OCI-LY3 (cell line): ENCODE data around the gene FGGY.

ENCODE experiments used
- H2AFZ ChIP-seq: fragments of 200-600, 300-600 bp; shearing (Covaris generic); 2 replicates; pipeline ENCODE4 v1.6.0; 2014; ENCODE audit warnings: antibody characterized with exemption, low read depth, low read length
- H3K27ac ChIP-seq: fragments of 200-600, 300-600 bp; sonication (generic); 2 replicates; pipeline ENCODE4 v1.5.1; 2014; ENCODE audit warnings: mild to moderate bottlenecking, low read length, moderate library complexity, mixed read lengths
- H3K27me3 ChIP-seq: fragments of 200-600, 300-600 bp; sonication (generic); 2 replicates; pipeline ENCODE4 v1.6.1; 2014; ENCODE audit warnings: low read depth, low read length, mixed read lengths
- H3K36me3 ChIP-seq: fragments of 200-600, 300-600 bp; sonication (generic); replicated peaks from 2 replicates; pipeline ENCODE3; 2014; ENCODE audit warnings: low read depth, low read length, mixed read lengths
- H3K4me1 ChIP-seq: fragments of 300-600, 200-600 bp; sonication (generic); 2 replicates; pipeline ENCODE4 v1.6.1; 2014; ENCODE audit warnings: low read length, mixed read lengths
- H3K4me2 ChIP-seq: fragments of 200-600, 300-600 bp; sonication (generic); 2 replicates; pipeline ENCODE4 v1.6.1; 2014; ENCODE audit warnings: low read length, mixed read lengths
- H3K4me3 ChIP-seq: fragments of 300-600, 200-600 bp; sonication (generic); 2 replicates; pipeline ENCODE4 v1.5.1; 2014; ENCODE audit warnings: antibody characterized with exemption, mild to moderate bottlenecking, low read length, moderate library complexity
- H3K79me2 ChIP-seq: fragments of 300-600, 200-600 bp; shearing (Covaris generic); 2 replicates; pipeline ENCODE4 v1.6.1; 2014; ENCODE audit warnings: mild to moderate bottlenecking, low read length, mixed read lengths
- H3K9ac ChIP-seq: fragments of 300-600, 200-600 bp; shearing (Covaris generic); 2 replicates; pipeline ENCODE4 v1.6.0; 2014; ENCODE audit warnings: mild to moderate bottlenecking, low read length, moderate library complexity
- H3K9me3 ChIP-seq: fragments of 200-600, 300-600 bp; shearing (Covaris generic); 2 replicates; pipeline ENCODE4 v1.6.1; 2014; ENCODE audit warnings: low read length, mixed read lengths; ENCODE audit not compliant: insufficient read depth
- H4K20me1 ChIP-seq: fragments of 200-600, 300-600 bp; sonication (generic); 2 replicates; pipeline ENCODE4 v1.6.1; 2016; ENCODE audit warnings: low read length, mixed read lengths; ENCODE audit not compliant: insufficient read depth
- EZH2phosphoT487 ChIP-seq: fragments of 200-600 bp; shearing (Covaris generic); IDR thresholded peaks from 2 replicates; pipeline ENCODE4 v1.6.1; 2018; ENCODE audit warnings: antibody characterized with exemption, mixed run types, low read depth
- TF ChIP-seq, protein P1 (sequence below): fragments of 200-600, 300-600 bp; sonication (generic); IDR thresholded peaks from 2 replicates; pipeline ENCODE4 v1.5.1; 2014; ENCODE audit warnings: antibody characterized with exemption, low read length, low read depth

FGGY gene

GRCh38 chr1:59682396-59683080 lies 385.6 kb downstream of the FGGY start:
- TF ChIP-seq EZH2phosphoT487, result no peak
- TF ChIP-seq, protein P1, sequence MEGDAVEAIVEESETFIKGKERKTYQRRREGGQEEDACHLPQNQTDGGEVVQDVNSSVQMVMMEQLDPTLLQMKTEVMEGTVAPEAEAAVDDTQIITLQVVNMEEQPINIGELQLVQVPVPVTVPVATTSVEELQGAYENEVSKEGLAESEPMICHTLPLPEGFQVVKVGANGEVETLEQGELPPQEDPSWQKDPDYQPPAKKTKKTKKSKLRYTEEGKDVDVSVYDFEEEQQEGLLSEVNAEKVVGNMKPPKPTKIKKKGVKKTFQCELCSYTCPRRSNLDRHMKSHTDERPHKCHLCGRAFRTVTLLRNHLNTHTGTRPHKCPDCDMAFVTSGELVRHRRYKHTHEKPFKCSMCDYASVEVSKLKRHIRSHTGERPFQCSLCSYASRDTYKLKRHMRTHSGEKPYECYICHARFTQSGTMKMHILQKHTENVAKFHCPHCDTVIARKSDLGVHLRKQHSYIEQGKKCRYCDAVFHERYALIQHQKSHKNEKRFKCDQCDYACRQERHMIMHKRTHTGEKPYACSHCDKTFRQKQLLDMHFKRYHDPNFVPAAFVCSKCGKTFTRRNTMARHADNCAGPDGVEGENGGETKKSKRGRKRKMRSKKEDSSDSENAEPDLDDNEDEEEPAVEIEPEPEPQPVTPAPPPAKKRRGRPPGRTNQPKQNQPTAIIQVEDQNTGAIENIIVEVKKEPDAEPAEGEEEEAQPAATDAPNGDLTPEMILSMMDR, result no peak
- no peak overlapping the region for H3K9ac ChIP-seq
- no peak overlapping the region for H3K4me2 ChIP-seq

GRCh38 chr1:59683197-59683596 lies 386.3 kb downstream of the FGGY start:
- TF ChIP-seq EZH2phosphoT487, result no peak
- Histone ChIP-seq H3K79me2 (no peaks in the 10 kb centered on the region), H3K4me2 (no peak overlapping the region)

More at GRCh38 chr1:59682396-59683080, 385.6 kb downstream of the FGGY start:
- Histone ChIP-seq H3K4me3 (no peak overlapping the region), H3K4me1 (no peaks in the 10 kb centered on the region), H2AFZ (no peak overlapping the region), H3K27ac (no peak overlapping the region), H4K20me1 (no peaks in the 10 kb centered on the region), H3K36me3 (no peaks in the 10 kb centered on the region), H3K9me3 (no peaks in the 10 kb centered on the region), H3K79me2 (no peaks in the 10 kb centered on the region), H3K27me3 (no peaks in the 10 kb centered on the region)

GRCh38 chr1:59684698-59685097 lies 387.8 kb downstream of the FGGY start:
- Histone ChIP-seq H3K4me2 (no peak overlapping the region), H3K4me1 (no peaks in the 10 kb centered on the region), H4K20me1 (no peaks in the 10 kb centered on the region), H3K9me3 (no peaks in the 10 kb centered on the region), H3K36me3 (no peaks in the 10 kb centered on the region), H2AFZ (no peak overlapping the region), H3K27me3 (no peaks in the 10 kb centered on the region), H3K4me3 (no peak overlapping the region), H3K9ac (no peak overlapping the region), H3K27ac (no peak overlapping the region), H3K79me2 (no peaks in the 10 kb centered on the region)
- TF ChIP-seq, protein P1, result no peak
- no peak for TF ChIP-seq EZH2phosphoT487

More at GRCh38 chr1:59683197-59683596, 386.3 kb downstream of the FGGY start:
- Histone ChIP-seq H3K27me3 (no peaks in the 10 kb centered on the region), H4K20me1 (no peaks in the 10 kb centered on the region), H3K4me1 (no peaks in the 10 kb centered on the region), H3K36me3 (no peaks in the 10 kb centered on the region), H3K27ac (no peak overlapping the region), H3K9ac (no peak overlapping the region), H3K9me3 (no peaks in the 10 kb centered on the region), H3K4me3 (no peak overlapping the region), H2AFZ (no peak overlapping the region)

DNA sequence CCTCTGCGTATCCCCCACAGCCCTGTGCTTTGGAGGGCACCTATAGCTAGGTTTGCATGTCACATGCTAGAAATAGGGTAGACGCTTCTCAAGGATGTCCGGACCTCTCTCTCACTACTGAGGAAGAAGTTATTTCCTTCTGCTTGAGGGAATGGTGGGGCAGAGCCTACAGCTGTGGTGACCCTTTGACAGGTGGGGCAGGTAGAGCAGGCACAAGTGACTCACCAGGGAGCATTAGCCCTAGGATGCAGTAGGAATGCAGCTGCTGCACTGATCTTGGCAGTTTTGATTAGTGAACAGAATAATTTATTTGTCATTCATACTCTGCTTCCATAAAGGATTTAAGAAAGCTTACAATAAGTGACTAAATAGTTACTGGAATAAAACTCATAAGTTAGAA lies 388.2 kb downstream of the FGGY start:
- Histone ChIP-seq H3K79me2 (no peaks in the 10 kb centered on the region), H3K4me2 (no peak overlapping the region), H4K20me1 (no peaks in the 10 kb centered on the region), H3K4me3 (no peak overlapping the region), H3K9ac (no peak overlapping the region), H3K36me3 (no peaks in the 10 kb centered on the region), H3K27ac (no peak overlapping the region), H3K9me3 (no peaks in the 10 kb centered on the region), H3K4me1 (no peaks in the 10 kb centered on the region), H2AFZ (no peak overlapping the region), H3K27me3 (no peaks in the 10 kb centered on the region)
- no peak for TF ChIP-seq EZH2phosphoT487
- TF ChIP-seq, protein P1, result no peak
